Stimulated activated CD4-positive, alpha-beta T cell treated with anti-CD3 and anti-CD28 coated beads, TNF-alpha, amount 100 ng/mL, for 24 hours (primary cell): Measurements from ENCODE around the gene CCDC107.
"Not testable (repeated sequence)": the region's sequence is repeated elsewhere in the genome, so short reads cannot be mapped to it uniquely, and the experiment has no call there.

Source experiments
- DNase-seq, 3 experiments: peaks; one replicate each; pipeline ENCODE4 v3.0.0-alpha.2; 2020; ENCODE audit warnings: low read depth in 3 of 3

Gene CCDC107

GRCh38 chr9:35658137-35658967, at the start of gene CCDC107:
CCDC107 (plus strand) TSS chr9:35658292; CDS start chr9:35658380, 88 bp downstream.
- peak; percentile 62 to 76 (median 63) for DNase-seq

GRCh38 chr9:35609001-35609819, 48.9 kb upstream of the CCDC107 start:
- no peak for DNase-seq

DNA sequence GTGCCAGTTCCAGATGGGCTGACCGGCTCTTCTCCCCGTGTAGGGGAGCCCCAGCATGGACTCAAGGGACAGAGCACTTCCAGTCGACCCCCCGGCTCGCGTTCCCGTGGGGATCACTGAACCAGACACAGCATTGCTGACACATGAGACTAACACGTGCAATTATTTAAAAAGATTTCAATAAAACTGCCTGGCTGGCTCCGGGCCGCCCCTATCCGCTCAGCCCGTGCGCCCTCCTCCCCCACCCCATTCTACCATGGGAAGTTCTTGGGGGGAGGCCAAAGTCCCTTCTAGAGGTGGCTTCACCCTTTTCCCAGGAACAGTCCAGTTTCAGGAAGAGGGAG, 48.3 kb upstream of the CCDC107 start:
- no peak for DNase-seq

- peak in 2 of 3 experiments; percentile 25 to 44 for DNase-seq
Measured at GRCh38 chr9:35611230-35611797, 46.8 kb upstream of the CCDC107 start.

DNA sequence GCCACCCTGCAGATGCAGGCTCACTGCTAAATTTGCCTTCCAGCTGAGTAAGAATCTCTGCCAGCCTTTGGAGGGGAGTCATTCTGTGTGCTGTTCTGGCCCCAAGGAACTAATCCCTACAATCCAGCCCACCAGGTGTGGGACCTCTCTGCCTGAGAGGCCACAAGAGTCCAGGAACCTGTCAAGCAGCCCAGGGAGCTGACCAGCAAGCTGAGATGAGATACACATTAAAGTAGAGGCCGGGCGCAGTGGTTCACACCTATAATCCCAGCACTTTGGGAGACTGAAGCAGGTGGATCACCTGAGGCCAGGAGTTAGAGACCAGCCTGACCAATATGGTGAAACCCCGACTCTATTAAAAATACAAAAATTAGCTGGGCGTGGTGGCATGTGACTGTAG, 46.0 kb upstream of the CCDC107 start:
- DNase-seq = not testable (repeated sequence)

GRCh38 chr9:35612843-35613242, 45.2 kb upstream of the CCDC107 start:
- no peak for DNase-seq

- DNase-seq = no peak
Measured at GRCh38 chr9:35615981-35616680, 42.0 kb upstream of the CCDC107 start.

DNA sequence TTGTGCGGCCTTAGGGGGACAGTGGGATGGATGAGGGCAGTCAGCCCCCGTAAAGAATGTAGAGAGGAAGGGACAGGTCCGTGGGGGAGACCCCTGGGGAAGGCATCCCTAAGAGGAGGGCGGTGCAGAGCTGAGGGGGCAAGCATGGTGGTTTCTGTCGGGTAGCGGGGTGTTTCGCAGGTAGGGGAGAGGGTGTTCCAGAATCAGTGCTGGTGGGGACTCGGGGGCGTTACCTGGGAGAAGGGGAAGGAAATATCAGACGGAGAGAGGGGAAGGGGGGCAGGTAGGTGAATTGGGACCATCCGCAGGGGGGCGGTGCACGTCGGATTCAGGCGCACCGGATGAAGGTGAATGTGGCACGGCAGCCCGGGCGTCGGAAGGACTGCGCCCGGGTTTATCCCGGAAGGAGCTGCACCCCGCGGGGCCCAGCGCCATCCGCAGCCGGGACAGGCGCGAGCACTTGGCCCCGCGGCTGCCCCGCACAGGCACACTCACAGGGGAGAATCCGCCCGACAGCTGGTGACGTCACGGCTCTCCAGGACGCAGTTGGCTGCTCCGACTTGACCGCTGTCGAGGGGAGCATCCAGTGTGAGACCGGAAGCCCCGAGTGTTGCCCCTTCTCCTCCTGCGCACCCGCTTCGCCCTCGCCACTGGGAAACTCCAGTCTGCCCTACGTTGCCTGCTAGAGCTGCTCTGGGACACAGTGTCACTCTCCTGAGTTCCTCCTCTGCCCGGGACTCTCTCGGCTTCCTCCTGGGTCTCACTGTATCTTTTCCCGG, 41.2 kb upstream of the CCDC107 start:
- peak; percentile 30 to 60 (median 33) for DNase-seq

- no peak for DNase-seq
Measured at GRCh38 chr9:35617548-35617947, 40.5 kb upstream of the CCDC107 start.

GRCh38 chr9:35618325-35618727, 39.8 kb upstream of the CCDC107 start, which contains the start of gene CD72:
CD72 (minus strand) TSS chr9:35618413; CDS start chr9:35618303, 110 bp downstream.
- DNase-seq = no peak

- peak in 2 of 3 experiments; percentile 10 to 35 for DNase-seq
Measured at GRCh38 chr9:35618854-35619799, 39.0 kb upstream of the CCDC107 start.

DNA sequence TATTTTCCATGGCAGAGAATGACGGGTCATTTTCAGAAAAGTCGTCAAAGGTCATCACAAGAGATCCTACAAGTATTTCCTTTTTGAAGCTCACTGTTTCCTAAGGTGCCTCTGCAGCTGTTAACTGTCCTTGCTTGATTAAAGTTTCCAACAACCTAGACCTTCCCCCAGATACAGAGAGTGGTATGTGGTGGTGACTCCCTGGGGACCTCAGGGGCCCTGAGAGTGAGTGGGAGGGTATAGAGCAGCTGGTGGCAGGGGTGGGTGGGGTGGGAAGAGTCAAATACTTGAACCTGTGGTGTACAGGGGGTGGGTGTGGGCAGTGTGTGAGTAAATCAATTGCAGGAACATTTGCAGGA, 38.3 kb upstream of the CCDC107 start:
- DNase-seq = peak in 1 of 3 experiments; percentile 19

- DNase-seq = no peak
Measured at GRCh38 chr9:35627575-35627974, 30.5 kb upstream of the CCDC107 start.

DNA sequence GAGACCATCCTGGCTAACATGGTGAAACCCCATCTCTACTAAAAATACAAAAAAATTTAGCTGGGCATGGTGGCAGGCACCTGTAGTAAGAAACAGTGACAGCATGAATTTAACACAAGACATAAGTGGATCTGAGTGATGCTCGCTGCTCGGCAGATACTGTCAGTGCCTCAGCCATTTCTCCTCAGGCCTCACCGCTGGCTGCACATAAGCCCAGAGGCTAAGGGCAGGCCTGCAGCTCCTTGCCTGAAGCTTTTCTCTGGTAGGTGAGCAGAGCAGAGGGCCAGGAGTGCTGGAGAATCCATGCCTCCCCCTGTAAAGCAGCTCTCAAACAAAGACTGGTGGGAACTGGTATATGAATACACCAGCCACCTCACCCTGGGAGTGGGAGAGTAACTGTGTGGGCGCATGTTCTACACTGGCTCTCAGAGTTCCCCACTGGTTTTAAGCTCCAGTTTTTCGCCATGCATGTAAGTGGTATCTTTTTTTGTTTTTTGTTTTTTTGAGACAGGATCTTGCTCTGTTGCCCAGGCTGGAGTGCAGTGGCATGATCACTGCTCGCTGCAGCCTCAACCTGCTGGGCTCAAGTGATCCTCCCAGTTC, 29.6 kb upstream of the CCDC107 start:
- no peak for DNase-seq

DNA sequence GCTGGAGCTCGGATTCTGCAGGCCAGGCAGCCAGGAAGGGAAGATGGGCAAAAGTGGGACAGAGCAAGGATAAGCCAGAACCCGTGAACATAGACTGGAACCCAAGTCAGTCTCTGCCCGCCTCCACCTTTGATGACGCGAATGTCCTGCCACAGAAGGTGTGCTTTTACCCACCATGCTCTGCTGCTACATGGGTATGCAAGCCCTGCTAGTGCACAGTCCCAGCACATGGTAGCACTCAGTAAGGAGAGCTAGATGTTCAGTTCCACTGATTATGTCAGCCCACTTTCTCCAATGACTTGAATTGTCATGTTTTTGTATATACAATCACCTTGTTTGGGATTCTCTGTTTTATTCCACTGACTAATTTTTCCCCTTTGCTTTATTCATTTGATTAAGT, 28.5 kb upstream of the CCDC107 start:
- no peak for DNase-seq

GRCh38 chr9:35635730-35636129, 22.4 kb upstream of the CCDC107 start:
- no peak for DNase-seq

- no peak for DNase-seq
Measured at GRCh38 chr9:35636135-35636876, 21.8 kb upstream of the CCDC107 start.

DNA sequence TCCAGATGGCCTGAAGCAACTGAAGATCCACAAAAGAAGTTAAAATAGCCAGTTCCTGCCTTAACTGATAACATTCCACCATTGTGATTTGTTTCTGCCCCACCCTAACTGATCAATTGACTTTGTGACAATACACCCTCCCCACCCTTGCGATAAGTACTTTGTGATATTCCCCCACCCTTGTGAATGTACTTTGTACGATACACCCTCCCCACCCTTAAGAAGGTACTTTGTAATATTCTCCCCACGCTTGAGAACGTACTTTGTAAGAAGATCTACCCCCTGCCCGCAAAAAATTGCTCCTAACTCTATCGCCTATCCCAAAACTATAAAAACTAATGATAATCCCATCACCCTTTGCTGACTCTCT, 21.2 kb upstream of the CCDC107 start:
- not testable (repeated sequence) for DNase-seq

- DNase-seq = not testable (repeated sequence)
Measured at GRCh38 chr9:35637427-35637955, 20.6 kb upstream of the CCDC107 start.
